GM12891 (cell line): ENCODE data around the gene ASTN2.

ENCODE experiments used
- PAX5 ChIP-seq: IDR thresholded peaks from 2 replicates; pipeline ENCODE4 v1.6.1; 2011; ENCODE audit warnings: low read length, moderate library complexity, mild to moderate bottlenecking; ENCODE audit not compliant: insufficient read depth, severe bottlenecking
- POLR2A ChIP-seq: IDR thresholded peaks from 2 replicates; pipeline ENCODE4 v1.6.1; 2011; ENCODE audit warnings: low read depth, low read length, control low read depth
- POLR2AphosphoS5 ChIP-seq: IDR thresholded peaks from 2 replicates; pipeline ENCODE4 v1.6.1; 2011; ENCODE audit warnings: low read depth, low read length, control low read depth
- POU2F2 ChIP-seq: IDR thresholded peaks from 2 replicates; pipeline ENCODE4 v1.6.1; 2011; ENCODE audit warnings: low read depth, mild to moderate bottlenecking, control low read depth, low read length, moderate library complexity
- SPI1 ChIP-seq: IDR thresholded peaks from 2 replicates; pipeline ENCODE4 v1.6.1; 2011; ENCODE audit warnings: low read depth, low read length, control low read depth
- TAF1 ChIP-seq: IDR thresholded peaks from 2 replicates; pipeline ENCODE4 v1.6.1; 2011; ENCODE audit warnings: low read depth, low read length, control low read depth

- TF ChIP-seq TAF1, result no peak
- TF ChIP-seq POLR2A, result no peak
- TF ChIP-seq POLR2AphosphoS5, result no peak
- no peak for TF ChIP-seq SPI1
- TF ChIP-seq PAX5, result no peak
- TF ChIP-seq POU2F2, result no peak
Measured at GRCh38 chr9:117121316-117121715, 293.5 kb downstream of the ASTN2 start.
